Measurements from ENCODE around the gene SPSB3.

Gene SPSB3

GRCh38 chr16:1773703-1774447, 8.5 kb downstream of the SPSB3 start (continued):
- TF ChIP-seq ZSCAN5A (tag by site-specific recombination; IDR thresholded peaks at IDR 0.05) (no peak), IKZF3 (tag by site-specific recombination; IDR thresholded peaks at IDR 0.05) (no peak), ZBTB21 (tag by site-specific recombination; IDR thresholded peaks at IDR 0.05) (no peak), SP3 (tag by site-specific recombination; IDR thresholded peaks at IDR 0.05) (no peak), YY2 (tag by site-specific recombination; IDR thresholded peaks at IDR 0.05) (no peak), ZFP69B (tag by site-specific recombination; IDR thresholded peaks at IDR 0.05) (no peak), KLF1 (tag by site-specific recombination; IDR thresholded peaks at IDR 0.05) (peak; percentile 92), ZNF777 (tag by site-specific recombination; IDR thresholded peaks at IDR 0.05; ENCODE audit: borderline replicate concordance) (no peak), ZNF48 (tag by site-specific recombination; IDR thresholded peaks at IDR 0.05) (no peak), REPIN1 (tag by site-specific recombination; IDR thresholded peaks at IDR 0.05; ENCODE audit: low read depth) (no peak), ZNF404 (tag by site-specific recombination; IDR thresholded peaks at IDR 0.05) (no peak), ZNF311 (tag by site-specific recombination; IDR thresholded peaks at IDR 0.05; ENCODE audit: borderline replicate concordance) (no peak), ZNF544 (tag by site-specific recombination; IDR thresholded peaks at IDR 0.05) (no peak), ZNF335 (tag by site-specific recombination; conservative IDR thresholded peaks at IDR 0.05) (peak; percentile 43; the same call in 1 of the 2 replicates), PRDM6 (tag by site-specific recombination; IDR thresholded peaks at IDR 0.05) (no peak), ZBTB44 (tag by site-specific recombination; IDR thresholded peaks at IDR 0.05) (no peak), REST (tag by site-specific recombination; IDR thresholded peaks at IDR 0.05) (0 out of 2 replicates have a peak, but pooled peaks have one; percentile 25), ZNF211 (tag by site-specific recombination; IDR thresholded peaks at IDR 0.05; ENCODE audit: low read depth) (no peak), ZNF791 (tag by site-specific recombination; IDR thresholded peaks at IDR 0.05) (no peak)
